Measurements from ENCODE around the gene PVALEF.
"Not testable (repeated sequence)": the region's sequence is repeated elsewhere in the genome, so short reads cannot be mapped to it uniquely, and the experiment has no call there.

Gene PVALEF

DNA sequence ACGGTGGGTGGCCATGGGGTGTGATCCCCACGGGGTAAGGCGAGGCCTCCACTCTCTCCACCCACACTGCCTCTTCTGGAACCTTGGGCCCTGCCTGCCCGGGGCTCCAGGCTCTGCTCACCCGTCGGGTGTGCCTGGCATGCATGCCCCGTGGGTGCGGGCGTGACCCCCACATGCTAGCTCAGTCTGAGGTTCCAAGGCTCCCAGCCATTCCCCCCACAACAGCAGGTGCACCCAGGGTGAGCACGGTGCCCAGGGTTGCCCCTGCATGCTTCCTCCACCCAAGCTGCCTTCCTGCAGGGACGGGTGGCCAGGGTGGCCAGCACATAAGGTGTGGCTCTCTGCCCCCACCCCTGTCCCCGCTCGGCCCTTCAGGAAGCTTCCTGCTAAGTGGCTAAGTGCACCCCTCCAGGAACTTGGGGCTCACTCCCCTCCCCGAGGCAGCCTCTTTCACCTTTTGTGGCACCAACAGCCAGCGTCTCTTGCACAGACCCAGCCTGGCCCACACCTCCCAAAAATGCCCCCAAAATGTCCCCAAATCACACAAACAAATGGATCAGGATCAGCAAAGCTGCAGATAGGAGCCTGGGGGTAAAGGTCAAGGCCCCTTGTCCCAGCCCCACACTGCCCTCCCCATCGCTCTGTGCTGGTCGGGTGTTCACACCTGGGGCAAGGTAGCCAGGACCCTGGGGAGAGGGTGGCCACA, 21.4 kb upstream of the PVALEF start:
- H3K36me3 ChIP-seq (replicated peaks): no peaks in the 10 kb centered on the region
- in situ Hi-C loops (cut with MboI; ENCODE audit: low sequenced_read_pairs): no loop called here
- no peaks in the 10 kb centered on the region for H3K27me3 ChIP-seq (ENCODE audit: low read depth)

DNA sequence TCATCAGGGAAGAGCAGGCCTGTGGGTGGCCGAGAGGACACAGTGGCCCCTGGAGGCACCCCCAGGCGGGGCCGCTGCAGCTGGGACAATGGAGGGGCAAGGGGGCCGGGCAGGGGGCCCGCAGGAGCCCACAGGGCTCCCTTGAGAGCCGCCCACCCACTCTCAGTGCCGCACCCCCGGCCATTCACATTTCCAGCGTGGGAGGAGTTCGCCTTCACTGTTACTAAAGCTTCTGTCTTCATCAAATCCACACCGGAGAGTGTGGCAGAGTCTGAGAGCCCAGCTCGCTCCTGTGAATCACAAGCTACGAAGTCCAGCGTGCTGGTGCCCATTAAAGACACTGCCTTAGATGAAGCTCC, 20.9 kb upstream of the PVALEF start:
- no peaks in the 10 kb centered on the region; the same call in 1 of the 2 replicates for H3K4me1 ChIP-seq
- no peak for DNase-seq (ENCODE audit: low spot score in 2 of 2)
- H3K27me3 ChIP-seq (ENCODE audit: low read depth): no peaks in the 10 kb centered on the region
- H3K4me3 ChIP-seq: no peak overlapping the region
- H3K36me3 ChIP-seq (replicated peaks): no peaks in the 10 kb centered on the region
- no peaks in the 10 kb centered on the region for H3K9me3 ChIP-seq
- in situ Hi-C loops (cut with MboI; ENCODE audit: low sequenced_read_pairs): no loop called here

More for the DNA sequence above, 21.4 kb upstream of the PVALEF start:
- Histone ChIP-seq H3K4me1 (no peaks in the 10 kb centered on the region; the same call in 1 of the 2 replicates), H3K4me3 (no peak overlapping the region), H3K9me3 (no peaks in the 10 kb centered on the region)
- DNase-seq (ENCODE audit: low spot score in 2 of 2): no peak

DNA sequence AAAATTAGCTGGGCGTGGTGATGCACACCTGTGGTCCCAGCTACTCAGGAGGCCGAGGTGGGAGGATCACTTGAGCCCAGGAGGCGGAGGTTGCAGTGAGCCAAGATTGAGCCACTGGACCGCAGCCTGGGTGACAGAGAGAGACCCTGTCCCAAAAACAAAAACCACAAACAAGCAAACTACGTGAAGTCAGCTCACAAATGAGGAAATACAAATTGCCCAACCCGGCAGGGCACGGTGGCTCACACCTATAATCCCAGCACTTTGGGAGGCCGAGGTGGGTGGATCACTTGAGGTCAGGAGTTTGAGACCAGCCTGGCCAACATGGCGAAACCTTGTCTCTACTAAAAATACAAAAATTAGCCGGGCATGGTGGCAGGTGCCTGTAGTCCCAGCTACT, 19.1 kb upstream of the PVALEF start:
- in situ Hi-C loops (cut with MboI; ENCODE audit: low sequenced_read_pairs); H3K4me3 ChIP-seq; H3K36me3 ChIP-seq (replicated peaks); DNase-seq (ENCODE audit: low spot score in 2 of 2); H3K4me1 ChIP-seq; H3K9me3 ChIP-seq; H3K27me3 ChIP-seq (ENCODE audit: low read depth): not testable (repeated sequence)

DNA sequence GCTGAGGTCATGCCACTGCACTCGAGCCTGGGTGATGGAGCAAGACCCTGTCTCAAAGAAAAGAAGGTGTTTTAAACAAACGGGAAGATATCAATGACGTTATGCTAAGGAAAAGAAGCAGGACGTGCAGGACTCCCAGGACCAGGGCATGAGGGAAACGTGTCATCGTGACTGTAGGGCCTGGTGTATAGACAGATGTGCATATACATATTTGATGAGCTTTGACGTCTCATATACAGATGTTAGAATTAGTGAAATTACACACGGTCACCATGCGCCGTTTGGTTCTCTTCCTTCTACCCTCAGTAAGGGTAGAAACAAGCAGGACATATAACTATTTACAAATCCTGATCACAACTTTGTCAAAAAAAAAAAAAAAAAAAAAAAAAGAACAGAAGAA, 17.6 kb upstream of the PVALEF start:
- Histone ChIP-seq H3K4me1 (no peaks in the 10 kb centered on the region; the same call in 1 of the 2 replicates), H3K9me3 (no peaks in the 10 kb centered on the region), H3K4me3 (no peak overlapping the region), H3K36me3 (replicated peaks) (no peaks in the 10 kb centered on the region), H3K27me3 (ENCODE audit: low read depth) (no peaks in the 10 kb centered on the region)
- in situ Hi-C loops (cut with MboI; ENCODE audit: low sequenced_read_pairs): no loop called here
- DNase-seq (ENCODE audit: low spot score in 2 of 2): no peak

DNA sequence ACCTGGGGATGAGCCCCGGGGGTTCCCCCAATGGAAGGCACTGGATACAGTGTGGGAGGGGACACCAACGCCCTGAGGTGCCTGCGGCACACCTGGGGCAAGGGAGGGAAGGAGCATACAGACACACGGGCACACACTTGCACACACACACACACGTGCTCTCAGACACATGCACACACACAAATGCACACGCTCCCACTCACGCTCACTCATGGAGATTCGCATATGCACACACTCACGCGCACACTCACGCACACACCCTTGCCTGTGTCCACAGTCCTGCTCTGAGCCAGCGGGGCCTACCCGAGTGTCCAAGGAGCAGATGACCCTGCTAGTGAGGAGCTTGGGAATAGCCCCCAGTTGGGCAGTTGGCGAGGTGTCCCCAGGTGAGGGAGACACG, 16.7 kb upstream of the PVALEF start:
- H3K4me3 ChIP-seq: no peak overlapping the region
- no peaks in the 10 kb centered on the region for H3K27me3 ChIP-seq (ENCODE audit: low read depth)
- DNase-seq (ENCODE audit: low spot score in 2 of 2): no peak
- no peaks in the 10 kb centered on the region for H3K4me1 ChIP-seq
- no peaks in the 10 kb centered on the region for H3K36me3 ChIP-seq (replicated peaks)
- in situ Hi-C loops (cut with MboI; ENCODE audit: low sequenced_read_pairs): no loop called here
- no peaks in the 10 kb centered on the region for H3K9me3 ChIP-seq

DNA sequence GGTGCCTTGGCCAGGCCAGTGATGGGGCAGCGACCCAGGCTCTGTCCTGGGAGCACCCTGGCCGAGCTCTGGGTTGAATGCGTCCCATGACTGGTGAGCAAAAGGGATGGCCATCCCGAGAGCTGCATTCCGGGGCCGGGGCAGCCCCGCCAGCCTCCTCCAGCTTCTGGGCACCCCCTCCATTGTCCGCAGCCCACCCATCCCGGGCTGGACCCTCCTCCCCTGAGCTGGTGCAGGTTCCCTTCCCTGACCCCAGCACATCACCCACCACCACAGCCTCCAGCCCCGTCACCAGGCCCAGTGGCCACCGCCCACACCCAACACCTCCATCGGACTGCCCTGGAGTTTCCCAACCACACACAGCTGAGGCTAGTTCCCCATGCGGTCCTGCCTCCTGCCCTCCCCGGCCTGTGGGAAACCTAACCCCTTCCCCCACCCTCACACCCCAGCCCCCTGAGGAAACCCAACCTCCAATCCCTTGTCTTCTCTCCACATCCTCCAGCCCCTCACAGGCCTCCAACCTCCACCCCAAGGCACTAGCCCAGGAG, 16.2 kb upstream of the PVALEF start:
- DNase-seq (ENCODE audit: low spot score in 2 of 2): no peak
- no peaks in the 10 kb centered on the region for H3K9me3 ChIP-seq
- in situ Hi-C loops (cut with MboI; ENCODE audit: low sequenced_read_pairs): no loop called here
- no peak overlapping the region for H3K4me3 ChIP-seq
- H3K27me3 ChIP-seq (ENCODE audit: low read depth): no peaks in the 10 kb centered on the region
- no peaks in the 10 kb centered on the region for H3K4me1 ChIP-seq
- no peaks in the 10 kb centered on the region for H3K36me3 ChIP-seq (replicated peaks)

DNA sequence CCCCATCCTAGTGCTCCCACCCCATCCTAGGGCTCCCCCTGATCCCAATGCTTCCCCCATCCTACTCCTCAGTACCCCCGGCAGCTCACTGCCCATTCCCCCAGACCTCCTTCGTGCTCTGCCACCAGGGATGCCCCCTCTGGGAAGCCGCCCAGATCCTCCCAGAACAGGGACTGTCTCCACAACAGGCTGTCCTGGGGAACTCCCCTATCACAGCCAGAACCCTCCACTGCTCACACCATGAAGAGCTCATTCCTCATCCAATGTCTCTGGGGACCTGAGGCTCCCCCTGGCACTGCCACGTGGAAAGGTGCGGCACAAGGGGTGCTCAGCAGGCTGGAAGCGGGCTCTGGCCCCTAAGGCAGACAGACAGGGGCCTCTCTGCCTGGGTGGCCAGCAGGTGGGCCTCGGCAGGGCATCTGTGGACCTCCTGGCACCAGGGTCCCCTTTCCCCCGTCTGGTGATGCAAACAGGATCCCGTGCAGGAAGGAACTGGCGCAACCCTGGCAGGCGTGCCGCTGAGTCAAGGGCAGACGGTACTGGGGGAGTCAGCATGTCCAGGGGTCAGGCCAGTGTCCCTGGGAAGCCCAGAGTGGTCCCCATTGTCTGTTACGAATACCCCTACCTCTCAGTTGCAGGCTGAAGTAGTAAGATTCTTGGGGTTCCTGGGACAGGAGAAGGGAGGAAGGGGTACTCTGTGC, 14.8 kb upstream of the PVALEF start:
- Histone ChIP-seq H3K9me3 (no peaks in the 10 kb centered on the region), H3K36me3 (replicated peaks) (no peaks in the 10 kb centered on the region), H3K27me3 (ENCODE audit: low read depth) (no peaks in the 10 kb centered on the region), H3K4me3 (no peak overlapping the region), H3K4me1 (no peaks in the 10 kb centered on the region)
- no peak for DNase-seq (ENCODE audit: low spot score in 2 of 2)
- in situ Hi-C loops (cut with MboI; ENCODE audit: low sequenced_read_pairs): no loop called here

DNA sequence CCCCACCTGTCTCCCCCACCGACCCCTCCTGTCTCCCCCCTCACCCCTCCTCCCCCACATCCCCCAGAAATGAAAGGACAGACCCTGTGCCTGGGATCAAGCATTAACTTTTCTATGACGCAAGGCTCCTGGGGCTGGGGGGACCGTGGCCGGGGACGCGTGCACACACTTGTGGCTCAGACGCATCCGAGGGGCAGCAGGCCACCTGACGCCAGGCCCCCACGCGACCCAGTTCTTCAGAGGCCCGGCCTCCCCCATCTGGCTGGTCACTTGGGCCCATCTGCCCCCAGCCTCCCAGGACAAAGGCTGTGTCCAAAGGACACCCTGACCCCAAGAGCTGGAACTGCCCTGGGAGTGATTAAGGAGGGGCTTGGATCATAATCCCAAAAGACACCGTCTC, 14.0 kb upstream of the PVALEF start:
- in situ Hi-C loops (cut with MboI; ENCODE audit: low sequenced_read_pairs): no loop called here
- Histone ChIP-seq H3K27me3 (ENCODE audit: low read depth) (no peaks in the 10 kb centered on the region), H3K36me3 (replicated peaks) (no peaks in the 10 kb centered on the region), H3K4me1 (no peaks in the 10 kb centered on the region), H3K4me3 (no peak overlapping the region), H3K9me3 (no peaks in the 10 kb centered on the region)
- no peak for DNase-seq (ENCODE audit: low spot score in 2 of 2)

DNA sequence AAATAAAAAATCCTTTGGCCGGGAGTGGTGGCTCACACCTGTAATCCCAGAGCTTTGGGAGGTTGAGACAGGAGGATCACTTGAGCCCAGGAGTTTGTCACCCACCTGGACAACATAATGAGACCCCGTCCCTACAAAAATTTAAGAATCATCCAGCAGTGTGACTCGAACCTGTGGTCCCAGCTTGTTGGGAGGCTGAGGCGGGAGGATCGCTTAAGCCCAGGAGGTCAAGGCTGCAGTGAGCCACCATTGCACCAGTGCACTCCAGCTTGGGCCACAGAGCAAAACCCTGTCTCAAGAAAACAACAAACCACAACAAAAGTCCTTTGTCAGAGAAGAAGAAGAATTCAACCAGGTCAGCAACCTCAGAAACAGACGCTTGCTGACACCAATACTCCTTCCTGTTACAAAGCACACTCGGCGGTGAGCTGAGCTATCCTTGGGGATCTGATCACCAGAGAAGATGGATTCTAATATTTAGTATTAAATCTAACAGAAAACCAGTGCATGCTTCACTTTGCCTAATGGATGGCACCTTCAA, 12.9 kb upstream of the PVALEF start:
- H3K36me3 ChIP-seq (replicated peaks): no peaks in the 10 kb centered on the region
- H3K9me3 ChIP-seq: no peaks in the 10 kb centered on the region
- in situ Hi-C loops (cut with MboI; ENCODE audit: low sequenced_read_pairs): no loop called here
- H3K4me1 ChIP-seq: no peaks in the 10 kb centered on the region
- H3K27me3 ChIP-seq (ENCODE audit: low read depth): no peaks in the 10 kb centered on the region
- DNase-seq (ENCODE audit: low spot score in 2 of 2): no peak
- no peak overlapping the region for H3K4me3 ChIP-seq

DNA sequence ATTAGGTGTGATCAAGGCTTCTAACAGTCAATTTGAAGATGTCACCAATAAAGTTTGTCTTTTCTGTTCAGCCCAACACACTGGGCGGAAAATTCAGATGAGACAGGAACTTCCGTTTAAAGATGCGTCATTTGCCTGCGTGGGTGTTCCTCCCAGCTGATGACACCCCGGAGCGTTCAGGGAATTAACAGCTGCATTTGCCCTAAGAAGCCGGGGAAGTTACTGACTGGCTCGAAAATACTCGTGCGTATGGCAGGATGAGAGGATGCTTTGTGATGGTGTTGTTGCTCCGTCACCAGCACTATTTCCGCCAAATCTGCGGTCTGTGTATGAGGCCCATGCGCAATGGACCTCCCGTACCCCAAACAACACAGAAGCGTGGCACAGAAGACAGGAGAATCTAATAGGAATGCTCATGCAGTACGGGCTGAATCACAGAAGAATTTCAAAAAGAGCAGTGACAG, 11.9 kb upstream of the PVALEF start:
- H3K9me3 ChIP-seq: no peaks in the 10 kb centered on the region
- H3K27me3 ChIP-seq (ENCODE audit: low read depth): no peaks in the 10 kb centered on the region
- DNase-seq (ENCODE audit: low spot score in 2 of 2): no peak
- H3K4me1 ChIP-seq: no peaks in the 10 kb centered on the region
- H3K36me3 ChIP-seq (replicated peaks): no peaks in the 10 kb centered on the region
- no peak overlapping the region for H3K4me3 ChIP-seq
- in situ Hi-C loops (cut with MboI; ENCODE audit: low sequenced_read_pairs): no loop called here

DNA sequence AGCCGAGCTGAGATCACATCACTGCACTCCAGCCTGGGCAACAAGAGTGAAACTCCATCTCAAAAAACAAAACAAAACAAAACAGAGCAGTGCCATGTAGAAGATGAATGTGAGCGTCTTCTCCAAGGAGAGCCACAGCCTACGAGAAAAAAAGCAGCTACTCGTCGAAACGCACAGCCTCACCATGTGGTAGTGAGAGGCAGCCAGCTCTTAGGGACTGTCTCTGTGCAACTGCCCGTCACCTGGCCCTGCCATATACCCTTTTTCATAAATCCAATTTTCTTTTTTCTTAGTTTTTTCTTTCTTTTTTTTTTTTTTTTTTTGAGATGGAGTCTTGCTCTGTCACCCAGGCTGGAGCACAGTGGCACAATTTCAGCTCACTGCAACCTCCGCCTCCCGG, 11.3 kb upstream of the PVALEF start:
- H3K4me3 ChIP-seq; DNase-seq (ENCODE audit: low spot score in 2 of 2); H3K9me3 ChIP-seq; H3K36me3 ChIP-seq (replicated peaks); H3K27me3 ChIP-seq (ENCODE audit: low read depth); in situ Hi-C loops (cut with MboI; ENCODE audit: low sequenced_read_pairs); H3K4me1 ChIP-seq: not testable (repeated sequence)

DNA sequence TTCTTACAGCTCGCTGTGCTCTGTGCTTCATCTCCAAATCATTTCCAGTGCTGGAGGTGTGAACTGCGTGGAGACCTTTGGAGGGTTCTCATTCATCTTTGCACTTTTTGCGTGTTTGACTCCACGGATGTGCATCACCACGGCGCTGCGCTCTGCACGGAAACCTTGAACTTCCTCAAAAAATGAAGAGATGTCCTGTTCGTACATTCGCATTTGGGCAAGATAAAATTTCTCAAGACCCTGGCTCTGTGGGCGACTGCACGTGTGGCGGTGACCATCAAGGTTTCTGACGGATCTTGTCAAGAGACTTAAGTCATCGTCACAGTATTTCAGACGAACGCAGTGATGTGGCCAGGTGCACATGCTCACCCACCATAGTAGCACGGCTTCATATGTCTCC, 10.3 kb upstream of the PVALEF start:
- no peak for DNase-seq (ENCODE audit: low spot score in 2 of 2)
- in situ Hi-C loops (cut with MboI; ENCODE audit: low sequenced_read_pairs): no loop called here
- no peaks in the 10 kb centered on the region for H3K27me3 ChIP-seq (ENCODE audit: low read depth)
- no peak overlapping the region for H3K4me3 ChIP-seq
- H3K9me3 ChIP-seq: no peaks in the 10 kb centered on the region
- no peaks in the 10 kb centered on the region for H3K36me3 ChIP-seq (replicated peaks)
- no peaks in the 10 kb centered on the region for H3K4me1 ChIP-seq

DNA sequence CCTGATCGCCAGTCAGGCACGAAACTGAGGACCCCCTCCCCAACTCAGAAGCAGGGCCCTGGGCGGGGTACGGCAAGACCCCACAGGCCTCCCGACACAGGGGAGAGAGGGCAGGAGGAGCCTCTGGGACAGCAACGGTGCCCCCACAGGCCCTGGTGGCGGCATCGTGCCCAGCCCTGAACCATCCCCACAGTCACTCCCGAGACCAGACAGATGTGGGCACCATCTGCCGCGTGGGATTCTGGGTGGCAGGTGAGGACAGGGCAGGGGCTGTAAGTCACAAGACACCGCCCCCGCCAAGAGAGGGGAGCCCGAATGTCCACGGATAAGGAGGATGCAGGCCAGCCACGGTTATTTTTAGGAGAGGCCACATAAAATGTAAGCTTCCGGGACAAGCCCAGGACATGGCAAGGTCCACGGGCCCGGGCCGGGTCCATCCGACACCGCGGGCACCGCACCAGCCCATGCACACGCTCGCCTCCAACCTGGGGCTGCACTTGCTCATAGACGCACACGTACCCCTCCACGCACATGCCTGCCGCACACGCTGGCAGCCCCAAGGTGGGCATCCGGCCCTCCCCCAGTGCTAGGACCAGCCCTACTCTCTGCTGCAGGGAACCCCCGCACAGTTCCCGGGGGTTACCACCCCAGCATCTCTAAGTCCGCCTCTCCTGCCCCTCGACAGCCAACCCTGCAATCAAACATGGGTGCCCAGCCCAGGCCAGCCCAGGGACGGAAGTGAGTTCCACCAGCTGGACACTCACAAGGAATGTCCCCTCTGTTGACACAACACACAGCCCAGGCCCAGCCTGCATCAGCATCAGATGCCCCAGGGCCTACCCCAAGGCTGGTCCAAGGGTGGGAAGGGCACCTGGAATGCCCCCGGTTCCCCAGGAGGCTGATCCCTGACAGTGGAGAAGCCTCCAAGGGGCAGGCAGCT, 8.2 kb upstream of the PVALEF start:
- no peak for DNase-seq (ENCODE audit: low spot score in 2 of 2)
- Histone ChIP-seq H3K4me3 (no peak overlapping the region), H3K9me3 (no peaks in the 10 kb centered on the region), H3K4me1 (no peaks in the 10 kb centered on the region), H3K36me3 (replicated peaks) (no peaks in the 10 kb centered on the region), H3K27me3 (ENCODE audit: low read depth) (no peaks in the 10 kb centered on the region)
- in situ Hi-C loops (cut with MboI; ENCODE audit: low sequenced_read_pairs): no loop called here
